Heart left ventricle (tissue), 13 donors: ENCODE results near the gene DNAJA4.

Source experiments
- CTCF ChIP-seq, 12 donors: fragments of 200-600 bp; sonication (generic) in 4 of 12; IDR thresholded peaks; one replicate each; pipeline versions ENCODE4 v1.5.0 to v1.8.0; 2018 to 2022; ENCODE audit warnings: antibody characterized with exemption in 12 of 12, mild to moderate bottlenecking in 5 of 12
- POLR2A ChIP-seq, 2 donors: fragments of 450-650 bp; IDR thresholded peaks; one replicate each; pipeline ENCODE4 v1.6.1; 2017; ENCODE audit warnings: antibody characterized with exemption in 2 of 2, mild to moderate bottlenecking in 2 of 2, moderate library complexity in 2 of 2
- donor health status: ischemic (EF 13 %, LVEDD 7.1; RV severe dilation, severe dysfunction).
- donor health status: DM: no; HTN: yes; CAD: no.
- donor health status: DM: no; HTN: no; CAD: no.
- donor health status: ischemic (EF 25% LVEDD 6.9; RV normal size, moderate dysfunction).
- donor health status: ischemic (EF 25% LVEDD 5.7; RV mildly dilated, moderate dysfunction).
- donor health status: ischemic (EF 35%, LVEDD 5.7; RV mildly dilated, moderate dysfunction).
- donor health status: nonischemic (EF 11% LVEDD 7.7; RV severe dilation, severe dysfunction).
- donor health status: DM: yes; HTN: yes; CAD: no.
- donor health status: PGD.
- donor health status: ischemic (EF 29% LVEDD 5.4; RV normal size, mild dysfunction).
- donor health status: nonischemic (EF 23%, LVEDD 6.1; RV moderate dilation, normal function).

- TF ChIP-seq CTCF (IDR thresholded peaks at IDR 0.05) (no peak), POLR2A (IDR thresholded peaks at IDR 0.05) (no peak)
Observed at GRCh38 chr15:78244101-78244500, 20.3 kb upstream of the DNAJA4 start.
